ENCODE measurements around the gene NCMAP.

Gene NCMAP

GRCh38 chr1:24535021-24535424 is 20.9 kb upstream of the NCMAP start:
- Histone ChIP-seq H3K4me1 (ENCODE audit: low read length) (no peaks in the 10 kb centered on the region; the same call in 1 of the 2 replicates), H3K36me3 (replicated peaks; ENCODE audit: insufficient read depth, low read length) (no peaks in the 10 kb centered on the region), H3K4me3 (ENCODE audit: low read length) (peak overlapping the region; percentile 65), H3K27ac (ENCODE audit: low read length) (peak overlapping the region; percentile 47; the same call in 1 of the 2 replicates), H4K20me1 (ENCODE audit: insufficient read depth, low read length) (no peaks in the 10 kb centered on the region), H3K27me3 (replicated peaks; ENCODE audit: insufficient read depth, low read length) (no peaks in the 10 kb centered on the region), H2AFZ (ENCODE audit: low read length) (peak overlapping the region; percentile 73), H3K9me2 (replicated peaks; ENCODE audit: insufficient read depth, low read length) (no peaks in the 10 kb centered on the region), H3F3A (ENCODE audit: insufficient read depth, low read length) (peaks cover 6% of the 10 kb centered on the region; the same call in 1 of the 2 replicates), H3K4me2 (ENCODE audit: low read depth, low read length) (peak overlapping the region; percentile 67), H3K9me3 (replicated peaks; ENCODE audit: insufficient read depth, low read length) (no peaks in the 10 kb centered on the region), H3K9ac (ENCODE audit: low read length) (peak overlapping the region; percentile 57; the same call in 1 of the 2 replicates), H3K79me2 (ENCODE audit: low read length) (no peaks in the 10 kb centered on the region)
- DNase-seq, result peak; percentile 88
- no peak for TF ChIP-seq EZH2 (optimal IDR thresholded peaks at IDR 0.05; ENCODE audit: low read depth, low read length)
- no peak for TF ChIP-seq EZH2phosphoT487 (IDR thresholded peaks at IDR 0.05; ENCODE audit: low read length)
- 0 out of 2 replicates have a peak, but pooled peaks have one; percentile 9 for TF ChIP-seq CTCF (IDR thresholded peaks at IDR 0.05; ENCODE audit: low read length)

GRCh38 chr1:24535778-24536177 is 20.1 kb upstream of the NCMAP start:
- no peak for TF ChIP-seq EZH2 (optimal IDR thresholded peaks at IDR 0.05; ENCODE audit: low read depth, low read length)
- TF ChIP-seq CTCF (IDR thresholded peaks at IDR 0.05; ENCODE audit: low read length), result no peak
- no peak for TF ChIP-seq EZH2phosphoT487 (IDR thresholded peaks at IDR 0.05; ENCODE audit: low read length)
- peak overlapping the region; percentile 67; the same call in 1 of the 2 replicates for H3K4me2 ChIP-seq (ENCODE audit: low read depth, low read length)
- H3K9ac ChIP-seq (ENCODE audit: low read length), result no peak overlapping the region
- peaks cover 6% of the 10 kb centered on the region; the same call in 1 of the 2 replicates for H3F3A ChIP-seq (ENCODE audit: insufficient read depth, low read length)
- H3K4me1 ChIP-seq (ENCODE audit: low read length), result peaks cover 2% of the 10 kb centered on the region; the same call in 1 of the 2 replicates
- no peaks in the 10 kb centered on the region for H3K27me3 ChIP-seq (replicated peaks; ENCODE audit: insufficient read depth, low read length)
- no peak for DNase-seq
- no peak overlapping the region for H3K27ac ChIP-seq (ENCODE audit: low read length)
- H2AFZ ChIP-seq (ENCODE audit: low read length), result no peak overlapping the region
- H3K9me2 ChIP-seq (replicated peaks; ENCODE audit: insufficient read depth, low read length), result no peaks in the 10 kb centered on the region
- H4K20me1 ChIP-seq (ENCODE audit: insufficient read depth, low read length), result no peaks in the 10 kb centered on the region
- H3K4me3 ChIP-seq (ENCODE audit: low read length), result no peak overlapping the region
- H3K36me3 ChIP-seq (replicated peaks; ENCODE audit: insufficient read depth, low read length), result no peaks in the 10 kb centered on the region
- H3K9me3 ChIP-seq (replicated peaks; ENCODE audit: insufficient read depth, low read length), result no peaks in the 10 kb centered on the region
- H3K79me2 ChIP-seq (ENCODE audit: low read length), result no peaks in the 10 kb centered on the region

- Histone ChIP-seq H3F3A (ENCODE audit: insufficient read depth, low read length) (peaks cover 6% of the 10 kb centered on the region; the same call in 1 of the 2 replicates), H4K20me1 (ENCODE audit: insufficient read depth, low read length) (no peaks in the 10 kb centered on the region), H3K9ac (ENCODE audit: low read length) (no peak overlapping the region), H3K27ac (ENCODE audit: low read length) (no peak overlapping the region), H2AFZ (ENCODE audit: low read length) (no peak overlapping the region), H3K4me2 (ENCODE audit: low read depth, low read length) (no peak overlapping the region), H3K79me2 (ENCODE audit: low read length) (no peaks in the 10 kb centered on the region), H3K27me3 (replicated peaks; ENCODE audit: insufficient read depth, low read length) (no peaks in the 10 kb centered on the region), H3K9me2 (replicated peaks; ENCODE audit: insufficient read depth, low read length) (no peaks in the 10 kb centered on the region), H3K36me3 (replicated peaks; ENCODE audit: insufficient read depth, low read length) (no peaks in the 10 kb centered on the region), H3K4me1 (ENCODE audit: low read length) (peaks cover 9% of the 10 kb centered on the region; the same call in 1 of the 2 replicates), H3K9me3 (replicated peaks; ENCODE audit: insufficient read depth, low read length) (no peaks in the 10 kb centered on the region), H3K4me3 (ENCODE audit: low read length) (no peak overlapping the region)
- TF ChIP-seq EZH2 (optimal IDR thresholded peaks at IDR 0.05; ENCODE audit: low read depth, low read length), result no peak
- no peak for TF ChIP-seq EZH2phosphoT487 (IDR thresholded peaks at IDR 0.05; ENCODE audit: low read length)
- TF ChIP-seq CTCF (IDR thresholded peaks at IDR 0.05; ENCODE audit: low read length), result no peak
- no peak for DNase-seq
Observed at GRCh38 chr1:24536391-24536840, 19.5 kb upstream of the NCMAP start.

Measured in MM.1S (cell line).